ENCODE measurements around the gene DEPDC1B. TPM values are rescaled to one million over a fixed set of nuclear protein-coding genes. Genes with fewer than 3 reads are reported as not detected.
A peak's percentile ranks its signal among the peaks of the same experiment; 100 is the strongest.

DEPDC1B gene
- total and polyA plus RNA-seq, 4 donors = 0.55 to 3.1 (median 0.70) TPM

DNA sequence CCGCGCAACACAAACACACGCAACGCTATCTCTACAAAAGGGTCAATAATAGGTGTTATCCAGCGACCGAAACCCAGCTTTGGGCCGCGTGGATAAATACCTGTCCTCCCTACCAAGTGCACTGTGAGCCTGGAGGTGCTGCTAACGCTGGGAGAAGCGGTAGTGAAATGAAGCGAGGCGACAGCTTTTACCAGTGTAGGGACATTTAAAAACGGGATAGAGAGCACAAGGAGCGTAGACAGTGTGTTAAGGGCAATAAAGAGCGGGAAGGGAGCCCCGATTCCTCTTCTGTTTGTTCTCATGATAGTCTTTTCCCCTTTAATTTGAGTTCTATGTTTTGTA lies 421 bp upstream of the DEPDC1B start:
- ATAC-seq (ENCODE audit: insufficient read depth, low FRiP score) = peak; percentile 43

DNA sequence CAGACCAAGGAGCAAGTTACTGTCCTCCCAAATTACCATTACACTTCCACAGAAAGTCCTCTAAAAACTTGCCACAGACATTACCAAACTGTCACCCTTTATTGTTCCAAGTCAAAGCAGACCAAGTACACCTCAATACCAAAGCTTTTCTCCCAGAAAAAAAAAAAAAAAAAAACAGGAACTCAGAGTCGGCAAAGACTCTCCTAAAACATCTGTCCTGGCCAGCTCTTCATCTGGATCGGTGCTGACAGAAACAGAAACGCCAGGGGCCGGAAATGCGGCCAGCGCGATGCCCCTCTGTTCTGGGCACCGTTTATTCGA lies 718 bp downstream of the DEPDC1B start:
- ATAC-seq (ENCODE audit: insufficient read depth, low FRiP score) = no peak
- Histone ChIP-seq H3K36me3 (ENCODE audit: control insufficient read depth in 4 of 4, insufficient read depth in 4 of 4, low read length in 4 of 4) (no peaks in the 10 kb centered on the region), H3K9me3 (ENCODE audit: control insufficient read depth in 4 of 4, insufficient read depth in 3 of 4, low read length in 3 of 4) (peaks cover 0 to 2% (median 0%) of the 10 kb centered on the region in 4 donors), H3K27me3 (ENCODE audit: control insufficient read depth in 3 of 3, insufficient read depth in 3 of 3, low read length in 2 of 3) (no peaks in the 10 kb centered on the region), H3K9ac (ENCODE audit: insufficient read depth in 1 of 2, low read length in 2 of 2) (peak overlapping the region; percentile 75 to 96), H3K4me1 (ENCODE audit: control insufficient read depth in 5 of 5, insufficient read depth in 5 of 5, low read length in 5 of 5) (peaks cover 0 to 23% (median 0%) of the 10 kb centered on the region in 5 donors), H3K4me3 (peak overlapping the region; percentile 83), H3K27ac (ENCODE audit: low read depth in 1 of 2, low read length in 1 of 2) (no peak overlapping the region)
- TF ChIP-seq, protein P1, sequence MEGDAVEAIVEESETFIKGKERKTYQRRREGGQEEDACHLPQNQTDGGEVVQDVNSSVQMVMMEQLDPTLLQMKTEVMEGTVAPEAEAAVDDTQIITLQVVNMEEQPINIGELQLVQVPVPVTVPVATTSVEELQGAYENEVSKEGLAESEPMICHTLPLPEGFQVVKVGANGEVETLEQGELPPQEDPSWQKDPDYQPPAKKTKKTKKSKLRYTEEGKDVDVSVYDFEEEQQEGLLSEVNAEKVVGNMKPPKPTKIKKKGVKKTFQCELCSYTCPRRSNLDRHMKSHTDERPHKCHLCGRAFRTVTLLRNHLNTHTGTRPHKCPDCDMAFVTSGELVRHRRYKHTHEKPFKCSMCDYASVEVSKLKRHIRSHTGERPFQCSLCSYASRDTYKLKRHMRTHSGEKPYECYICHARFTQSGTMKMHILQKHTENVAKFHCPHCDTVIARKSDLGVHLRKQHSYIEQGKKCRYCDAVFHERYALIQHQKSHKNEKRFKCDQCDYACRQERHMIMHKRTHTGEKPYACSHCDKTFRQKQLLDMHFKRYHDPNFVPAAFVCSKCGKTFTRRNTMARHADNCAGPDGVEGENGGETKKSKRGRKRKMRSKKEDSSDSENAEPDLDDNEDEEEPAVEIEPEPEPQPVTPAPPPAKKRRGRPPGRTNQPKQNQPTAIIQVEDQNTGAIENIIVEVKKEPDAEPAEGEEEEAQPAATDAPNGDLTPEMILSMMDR (IDR thresholded peaks at IDR 0.05; ENCODE audit: control extremely low read depth, extremely low read depth) = no peak
- WGBS, 2 donors = 0 to 1% methylated on average over 9 of the region's 9 CpGs
- no peak for DNase-seq

More for the DNA sequence above, 421 bp upstream of the DEPDC1B start:
- Histone ChIP-seq H3K4me1 (ENCODE audit: control insufficient read depth in 5 of 5, insufficient read depth in 5 of 5, low read length in 5 of 5) (peaks cover 0 to 23% (median 0%) of the 10 kb centered on the region in 5 donors), H3K4me3 (peak overlapping the region; percentile 83), H3K9me3 (ENCODE audit: control insufficient read depth in 4 of 4, insufficient read depth in 3 of 4, low read length in 3 of 4) (no peaks in the 10 kb centered on the region), H3K36me3 (ENCODE audit: control insufficient read depth in 4 of 4, insufficient read depth in 4 of 4, low read length in 4 of 4) (no peaks in the 10 kb centered on the region), H3K27me3 (ENCODE audit: control insufficient read depth in 3 of 3, insufficient read depth in 3 of 3, low read length in 2 of 3) (no peaks in the 10 kb centered on the region), H3K27ac (ENCODE audit: low read depth in 1 of 2, low read length in 1 of 2) (peak overlapping the region in 1 of 2 donors; percentile 64), H3K9ac (ENCODE audit: insufficient read depth in 1 of 2, low read length in 2 of 2) (peak overlapping the region; percentile 92 to 94)
- WGBS, 2 donors = 1% methylated on average over 16 of the region's 16 CpGs
- TF ChIP-seq, protein P1 (IDR thresholded peaks at IDR 0.05; ENCODE audit: control extremely low read depth, extremely low read depth) = no peak
- DNase-seq = peak in 1 of 3 donors; percentile 55

DNA sequence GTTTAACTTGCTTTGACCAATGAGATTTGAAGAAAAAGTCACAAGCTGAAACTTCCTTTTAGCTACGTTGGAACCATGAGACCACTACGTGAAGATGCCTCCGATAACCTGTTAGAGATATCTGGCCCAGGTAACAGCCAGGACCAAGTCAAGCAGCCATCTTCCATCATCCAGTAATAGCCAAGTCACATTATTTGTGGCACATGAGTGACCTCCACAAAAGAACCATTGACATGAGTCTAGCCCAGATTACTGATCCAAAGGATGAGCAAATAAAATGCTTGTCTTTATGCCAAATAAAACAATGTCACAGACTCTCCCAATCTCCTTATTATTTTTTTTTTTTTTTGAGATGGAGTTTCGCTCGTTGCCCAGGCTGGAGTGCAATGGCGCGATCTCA lies 1.6 kb downstream of the DEPDC1B start:
- Histone ChIP-seq H3K27ac (ENCODE audit: low read depth in 1 of 2, low read length in 1 of 2) (no peak overlapping the region), H3K4me3 (no peak overlapping the region), H3K4me1 (ENCODE audit: control insufficient read depth in 5 of 5, insufficient read depth in 5 of 5, low read length in 5 of 5) (peaks cover 0 to 23% (median 0%) of the 10 kb centered on the region in 5 donors), H3K9me3 (ENCODE audit: control insufficient read depth in 4 of 4, insufficient read depth in 3 of 4, low read length in 3 of 4) (peaks cover 0 to 2% (median 0%) of the 10 kb centered on the region in 4 donors), H3K9ac (ENCODE audit: insufficient read depth in 1 of 2, low read length in 2 of 2) (no peak overlapping the region), H3K27me3 (ENCODE audit: control insufficient read depth in 3 of 3, insufficient read depth in 3 of 3, low read length in 2 of 3) (no peaks in the 10 kb centered on the region), H3K36me3 (ENCODE audit: control insufficient read depth in 4 of 4, insufficient read depth in 4 of 4, low read length in 4 of 4) (no peaks in the 10 kb centered on the region)
- DNase-seq (no peak), ATAC-seq (ENCODE audit: insufficient read depth, low FRiP score) (no peak)
- 91% methylated on average over 7 of the region's 7 CpGs for WGBS, 2 donors
- TF ChIP-seq, protein P1 (IDR thresholded peaks at IDR 0.05; ENCODE audit: control extremely low read depth, extremely low read depth) = no peak

DNA sequence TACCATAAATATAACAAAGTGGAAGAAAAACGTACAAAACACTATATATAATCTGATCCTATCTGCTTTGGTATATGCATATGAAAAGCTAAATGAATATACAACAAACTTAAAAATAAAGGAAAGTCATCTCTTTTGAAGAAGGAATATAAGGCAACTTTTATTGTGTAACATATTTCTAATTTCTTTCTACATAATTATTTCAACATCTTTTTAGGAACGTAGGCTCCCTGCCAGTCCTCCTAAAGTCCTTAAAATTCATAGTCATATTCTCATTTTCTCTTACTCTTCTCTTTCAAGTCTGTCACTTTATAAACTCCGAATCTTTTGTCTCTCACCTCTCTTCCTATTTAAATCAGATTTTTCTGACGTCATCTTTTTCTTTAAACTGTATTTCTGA lies 9.6 kb downstream of the DEPDC1B start:
- DNase-seq (peak in 1 of 3 donors; percentile 51), ATAC-seq (ENCODE audit: insufficient read depth, low FRiP score) (no peak)
- 70 to 76% methylated on average over 4 of the region's 4 CpGs for WGBS, 2 donors

More for the DNA sequence above, 9.6 kb downstream of the DEPDC1B start:
- Histone ChIP-seq H3K27me3 (ENCODE audit: control insufficient read depth in 3 of 3, insufficient read depth in 3 of 3, low read length in 2 of 3) (no peaks in the 10 kb centered on the region), H3K4me3 (no peak overlapping the region), H3K36me3 (ENCODE audit: control insufficient read depth in 4 of 4, insufficient read depth in 4 of 4, low read length in 4 of 4) (peaks cover 0 to 8% (median 2%) of the 10 kb centered on the region in 4 donors), H3K27ac (ENCODE audit: low read depth in 1 of 2, low read length in 1 of 2) (no peak overlapping the region), H3K9me3 (ENCODE audit: control insufficient read depth in 4 of 4, insufficient read depth in 3 of 4, low read length in 3 of 4) (peaks cover 0 to 2% (median 0%) of the 10 kb centered on the region in 4 donors), H3K4me1 (ENCODE audit: control insufficient read depth in 5 of 5, insufficient read depth in 5 of 5, low read length in 5 of 5) (no peaks in the 10 kb centered on the region), H3K9ac (ENCODE audit: insufficient read depth in 1 of 2, low read length in 2 of 2) (no peak overlapping the region)
- TF ChIP-seq, protein P1 (IDR thresholded peaks at IDR 0.05; ENCODE audit: control extremely low read depth, extremely low read depth) = no peak

Data from lung (tissue), 12 donors.